Measurements from ENCODE around the gene VPS37C.
A peak's percentile ranks its signal among the peaks of the same experiment; 100 is the strongest.

The VPS37C gene

DNA sequence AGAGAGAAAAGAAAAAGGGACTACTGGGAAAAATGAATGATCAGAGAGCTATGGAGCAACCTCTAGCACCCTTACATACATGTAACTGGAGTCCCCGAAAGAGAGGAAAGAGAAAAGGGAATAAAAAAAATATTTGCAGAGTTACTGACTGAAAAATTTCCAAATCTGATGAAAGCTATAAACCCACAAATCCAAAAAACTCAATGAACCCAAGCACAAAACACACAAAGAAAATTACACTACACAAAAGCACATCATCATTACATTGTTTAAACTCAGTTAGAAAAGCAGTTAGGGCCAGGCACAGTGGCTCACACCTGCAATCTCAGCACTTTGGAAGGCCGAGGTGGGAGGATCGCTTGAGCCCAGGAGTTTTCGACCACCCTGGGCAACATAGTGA, 6.7 kb downstream of the VPS37C start:
- no peak for DNase-seq (ENCODE audit: low read depth)

DNA sequence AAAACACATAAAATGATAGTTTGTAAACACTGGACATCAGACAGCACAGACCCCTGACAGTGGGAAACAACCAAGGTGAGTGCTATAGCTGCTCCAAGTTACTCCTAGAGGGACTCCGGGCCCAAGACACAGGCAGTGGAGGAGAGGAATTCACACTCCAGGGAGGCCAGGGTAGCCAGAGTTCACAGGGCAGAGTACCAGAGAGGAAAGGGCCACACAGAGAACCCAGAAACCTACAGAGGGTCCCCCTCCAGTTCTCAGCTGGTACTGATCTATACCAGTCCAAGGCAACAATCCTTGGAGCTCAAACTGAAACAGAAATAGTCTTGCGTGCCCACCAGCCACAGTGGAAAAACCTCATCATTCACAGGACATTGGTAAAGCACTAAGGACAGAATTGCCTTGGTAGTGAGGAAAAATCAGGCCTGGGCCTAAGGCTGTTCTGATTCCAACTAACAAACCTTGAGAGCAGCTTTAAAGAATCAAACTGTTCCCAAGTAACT, 7.6 kb downstream of the VPS37C start:
- DNase-seq (ENCODE audit: low read depth): peak; percentile 56

DNA sequence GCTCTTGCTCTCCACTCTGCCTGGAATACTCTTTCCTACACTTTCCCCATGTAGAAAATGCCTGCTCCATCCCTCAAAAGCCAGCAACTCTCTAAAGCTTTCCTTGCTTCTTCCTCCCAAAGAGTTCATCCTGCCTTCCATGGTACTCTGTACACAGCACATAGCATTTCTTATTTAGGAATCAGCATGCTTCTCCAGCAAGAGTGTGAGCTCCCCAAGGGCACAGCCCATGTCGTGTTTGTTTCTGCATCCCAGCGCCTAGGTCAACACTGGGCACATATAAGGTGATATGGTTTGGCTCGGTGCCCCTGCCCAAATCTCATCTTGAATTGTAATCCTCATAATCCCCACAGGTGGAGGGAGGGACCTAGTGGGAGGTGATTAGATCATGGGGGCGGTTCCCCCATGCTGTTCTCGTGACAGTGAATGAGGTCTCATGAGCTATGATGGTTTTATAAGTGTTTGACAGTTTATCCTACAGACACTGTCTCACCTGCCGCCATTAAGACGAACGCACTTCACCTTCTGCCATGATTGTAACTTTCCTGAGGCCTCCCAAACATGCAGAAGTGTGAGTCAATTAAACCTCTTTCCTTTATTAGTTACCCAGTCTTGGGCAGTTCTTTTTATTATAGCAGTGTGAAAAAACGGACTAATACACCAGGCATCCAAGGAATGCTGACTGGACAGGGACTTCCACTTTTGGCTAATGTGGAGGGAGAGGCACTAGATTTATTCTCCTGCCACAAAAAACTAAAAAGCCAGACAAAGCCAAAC, 8.2 kb downstream of the VPS37C start:
- DNase-seq (ENCODE audit: low read depth): peak; percentile 56

DNA sequence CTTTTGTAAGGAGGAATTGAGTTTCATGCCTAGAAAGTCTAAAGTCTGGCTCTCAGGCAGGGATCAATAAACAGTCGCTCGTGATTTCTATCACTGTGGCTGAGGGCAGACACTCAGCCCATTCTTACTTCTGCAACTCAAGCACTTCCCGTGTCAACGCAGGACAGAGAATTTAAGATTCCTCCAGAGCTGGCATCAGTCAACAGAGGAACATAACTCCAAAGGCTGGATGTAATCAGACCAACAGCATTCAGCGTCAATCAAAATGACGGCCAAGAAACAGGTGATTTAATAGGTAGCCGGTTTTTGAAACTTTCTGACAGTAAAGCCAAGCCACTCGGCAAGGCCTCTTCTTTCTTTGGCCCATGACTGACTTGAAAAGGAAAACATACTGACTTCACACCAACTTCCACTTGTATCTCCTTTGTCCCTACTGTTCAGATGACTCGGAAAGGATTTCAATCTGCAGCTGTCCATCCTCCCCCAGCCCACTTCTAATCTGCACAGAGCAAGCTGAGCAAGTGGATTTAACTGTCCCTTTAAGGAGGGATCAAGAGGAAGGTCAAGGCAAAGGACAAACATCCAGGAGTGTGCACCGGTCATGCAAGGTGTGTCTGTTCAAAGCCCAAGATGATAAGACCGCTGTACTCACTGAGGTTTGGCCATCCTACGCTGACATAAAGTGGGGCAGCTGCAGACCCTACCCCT, 9.5 kb downstream of the VPS37C start:
- DNase-seq (ENCODE audit: low read depth): no peak

DNA sequence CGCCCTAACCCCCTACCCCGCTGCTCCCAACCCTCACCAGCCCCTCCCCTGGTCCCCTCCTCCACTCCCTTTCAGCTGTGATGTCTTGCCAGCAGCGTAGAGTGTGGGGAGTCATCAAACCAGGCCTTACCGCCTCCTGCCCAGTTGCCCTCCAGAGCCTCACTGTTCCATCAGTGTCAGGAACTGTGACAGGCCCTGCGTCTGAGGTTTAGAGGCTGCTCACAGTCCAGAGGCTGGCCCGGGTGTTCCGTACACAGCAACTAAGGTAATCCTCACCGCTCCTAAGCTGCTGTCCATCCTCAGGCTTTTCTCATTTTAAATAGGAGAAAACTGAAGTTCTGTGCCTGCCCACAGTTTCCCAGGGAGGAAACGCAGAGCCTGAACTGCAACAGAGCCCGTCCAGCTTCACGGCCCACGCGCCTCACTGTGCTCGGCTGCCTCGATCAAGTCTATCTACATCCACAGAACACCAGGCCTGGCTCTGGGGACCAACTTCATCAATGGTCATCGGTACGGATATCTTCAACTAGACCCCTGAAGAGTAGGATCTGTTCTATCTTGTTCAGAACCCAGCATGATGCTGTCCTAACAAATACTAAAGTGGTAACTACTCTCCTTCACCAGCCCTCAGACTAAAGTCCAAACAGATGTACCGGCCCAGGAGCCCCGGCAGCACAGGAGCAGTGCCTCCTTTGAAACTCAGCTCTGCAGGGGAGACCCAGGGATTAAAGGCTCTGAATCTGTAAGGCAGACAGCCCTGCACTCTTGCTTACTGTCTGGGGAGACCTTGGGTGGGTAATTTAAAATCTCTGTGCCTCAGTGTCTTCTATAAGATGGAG, 10.3 kb downstream of the VPS37C start:
- no peak for DNase-seq (ENCODE audit: low read depth)

DNA sequence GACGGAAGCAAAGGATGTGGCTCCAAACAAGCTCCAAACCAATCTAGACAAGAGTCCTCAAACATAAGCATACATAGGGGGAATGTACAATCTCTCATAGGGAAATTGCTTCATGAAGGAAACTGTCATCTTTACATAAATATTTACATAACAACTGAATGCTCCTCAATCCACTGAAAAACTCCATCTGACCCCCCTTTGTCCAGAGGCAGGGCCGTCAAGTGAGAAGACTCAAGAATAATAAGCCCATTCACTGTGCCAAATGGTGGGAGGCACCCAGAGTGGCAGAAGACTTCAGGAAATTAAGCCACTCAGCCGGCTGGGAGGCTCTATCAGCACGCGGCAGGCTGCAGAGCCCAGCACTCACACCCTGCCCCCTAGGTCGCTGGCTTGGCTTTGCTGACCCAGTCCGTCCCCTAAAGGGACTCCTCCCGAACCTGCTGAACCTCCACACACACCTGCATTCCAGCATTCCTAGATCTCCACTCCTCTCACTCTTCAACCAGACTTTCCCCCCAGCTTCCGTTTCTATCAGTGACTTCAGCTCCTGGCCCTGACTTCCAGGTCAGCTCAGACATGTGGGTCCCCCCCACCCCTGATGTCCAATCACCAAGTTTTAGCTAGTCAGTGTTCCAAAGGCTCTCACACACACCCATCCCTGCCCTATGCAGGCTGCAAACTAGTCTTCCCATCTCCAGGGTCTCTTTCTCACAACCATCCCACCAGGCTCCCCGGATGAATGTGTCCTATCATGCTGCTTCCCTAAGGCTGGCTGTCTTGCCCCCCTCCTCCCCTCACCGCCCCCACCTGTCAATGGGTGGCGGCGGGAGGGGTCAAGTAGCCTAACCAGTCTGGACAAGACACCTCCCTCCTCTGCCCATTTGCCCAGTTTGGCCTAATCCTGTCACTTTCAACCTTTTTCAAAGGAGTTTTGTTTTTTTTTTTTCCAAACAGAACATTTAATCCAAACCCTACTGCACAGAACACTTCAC, 11.3 kb downstream of the VPS37C start:
- DNase-seq (ENCODE audit: low read depth): peak; percentile 7

DNA sequence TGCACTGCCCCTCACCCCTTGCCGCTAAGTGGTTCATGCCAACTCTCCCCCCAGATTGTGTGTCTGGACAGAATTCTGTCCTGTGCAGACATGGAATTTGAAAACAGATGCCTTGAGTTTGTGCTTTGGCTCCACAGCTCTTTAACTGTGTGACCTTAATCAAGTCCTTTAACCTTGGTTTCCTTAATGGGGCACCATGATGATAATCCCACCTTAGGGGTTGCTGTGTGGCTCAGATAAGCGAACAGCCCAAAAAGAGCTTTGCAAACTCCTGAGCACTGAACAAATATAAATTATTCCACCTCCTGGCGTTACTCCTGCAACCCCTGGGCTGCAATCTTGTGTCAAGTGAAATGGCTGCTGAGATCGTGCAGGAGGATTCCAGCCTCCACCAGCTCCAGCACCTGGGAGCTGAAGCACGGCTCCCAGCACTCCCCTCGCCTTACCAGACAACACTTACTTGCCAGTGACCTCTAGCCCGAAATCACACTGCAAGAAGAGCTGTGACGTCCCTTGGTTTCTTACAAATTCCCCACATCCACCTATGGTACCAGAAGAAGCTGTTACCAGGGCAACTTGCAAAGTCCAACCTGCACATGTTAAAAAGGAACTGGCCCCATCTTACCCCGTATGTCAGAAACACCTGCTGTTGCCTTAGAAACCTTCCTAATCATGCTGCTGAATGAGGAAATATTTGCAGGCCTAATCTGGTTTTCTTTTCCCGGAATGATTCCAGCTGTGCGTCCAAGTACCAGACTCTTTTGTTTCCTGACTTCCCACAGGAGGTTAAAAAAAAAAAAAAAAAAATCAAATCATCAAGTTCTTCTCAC, 13.2 kb downstream of the VPS37C start:
- DNase-seq (ENCODE audit: low read depth): no peak

DNA sequence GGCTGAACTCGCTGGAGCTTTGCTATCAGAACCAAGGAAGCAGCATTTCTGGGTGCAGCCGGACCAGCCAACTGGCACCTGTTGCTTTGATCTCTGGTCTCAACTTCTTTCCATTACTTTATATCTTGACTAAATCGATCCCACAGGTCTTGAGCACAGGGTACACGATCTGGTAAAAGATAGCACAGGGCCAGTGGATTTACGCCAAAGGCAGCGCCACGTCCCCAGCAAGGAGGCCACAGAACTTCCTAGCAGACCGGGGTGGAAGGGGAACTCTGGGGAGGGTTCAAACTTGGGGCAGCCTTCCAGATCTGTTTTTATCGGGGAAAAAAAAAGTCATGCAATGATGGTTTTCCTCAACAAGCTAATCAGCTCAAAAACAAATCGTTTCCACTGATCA, 14.0 kb downstream of the VPS37C start:
- DNase-seq (ENCODE audit: low read depth): no peak

DNA sequence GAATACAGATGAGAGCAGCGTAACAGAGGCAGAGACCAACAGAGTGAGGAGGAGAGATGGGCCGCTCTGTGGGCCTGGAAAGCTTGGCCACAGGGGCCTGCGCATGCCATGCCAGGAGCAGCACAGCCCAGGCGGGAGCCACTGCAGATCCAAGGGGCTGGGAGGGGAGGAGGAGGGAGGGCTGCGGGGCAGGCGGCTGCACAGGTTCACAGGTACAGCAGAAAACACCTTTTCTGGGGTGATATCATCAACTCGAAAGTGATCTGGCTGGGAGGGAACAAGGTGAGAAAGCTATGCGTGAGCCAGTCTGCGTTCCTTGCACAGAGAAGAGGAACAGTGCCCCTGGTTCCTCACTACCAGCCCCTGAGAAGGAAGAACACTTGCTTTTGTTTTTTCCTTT, 14.8 kb downstream of the VPS37C start:
- no peak for DNase-seq (ENCODE audit: low read depth)

DNA sequence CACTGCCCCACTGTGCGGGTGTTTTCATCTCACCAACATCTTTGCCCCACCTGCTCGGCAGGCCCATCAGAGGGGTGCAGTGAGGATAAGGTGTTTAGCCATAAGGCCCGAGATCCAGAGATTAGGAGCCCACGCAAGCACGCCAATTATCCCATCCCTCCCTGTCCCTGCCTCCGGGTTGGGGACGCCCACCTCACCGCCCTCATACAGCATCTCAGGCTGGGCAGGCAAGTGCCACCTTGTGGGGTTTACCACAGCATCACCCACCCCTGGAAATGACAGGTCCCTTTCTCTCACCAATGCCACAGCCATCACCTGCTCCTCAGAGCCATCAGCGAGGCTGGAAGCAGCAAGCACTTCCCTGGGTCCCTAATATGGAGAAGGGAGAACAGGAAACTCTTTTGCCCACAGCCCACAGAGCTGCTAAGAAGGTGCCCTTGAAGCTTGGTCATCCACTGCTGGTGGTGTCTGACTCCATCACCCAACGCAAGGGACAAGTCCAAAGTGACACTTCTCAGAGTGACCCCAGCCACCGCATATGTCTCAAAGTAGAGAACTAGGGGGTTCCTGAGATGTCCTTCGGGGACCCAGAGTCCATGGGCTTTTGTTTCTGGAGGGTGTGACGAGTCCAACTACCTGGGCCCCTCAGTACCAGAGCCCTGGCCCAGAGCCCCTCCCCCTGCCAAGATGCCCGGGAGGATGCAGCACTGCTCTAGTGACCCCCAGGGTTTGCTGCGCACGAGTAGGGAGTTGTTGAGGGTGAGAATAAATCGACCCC, 15.8 kb downstream of the VPS37C start:
- no peak for DNase-seq (ENCODE audit: low read depth)

DNA sequence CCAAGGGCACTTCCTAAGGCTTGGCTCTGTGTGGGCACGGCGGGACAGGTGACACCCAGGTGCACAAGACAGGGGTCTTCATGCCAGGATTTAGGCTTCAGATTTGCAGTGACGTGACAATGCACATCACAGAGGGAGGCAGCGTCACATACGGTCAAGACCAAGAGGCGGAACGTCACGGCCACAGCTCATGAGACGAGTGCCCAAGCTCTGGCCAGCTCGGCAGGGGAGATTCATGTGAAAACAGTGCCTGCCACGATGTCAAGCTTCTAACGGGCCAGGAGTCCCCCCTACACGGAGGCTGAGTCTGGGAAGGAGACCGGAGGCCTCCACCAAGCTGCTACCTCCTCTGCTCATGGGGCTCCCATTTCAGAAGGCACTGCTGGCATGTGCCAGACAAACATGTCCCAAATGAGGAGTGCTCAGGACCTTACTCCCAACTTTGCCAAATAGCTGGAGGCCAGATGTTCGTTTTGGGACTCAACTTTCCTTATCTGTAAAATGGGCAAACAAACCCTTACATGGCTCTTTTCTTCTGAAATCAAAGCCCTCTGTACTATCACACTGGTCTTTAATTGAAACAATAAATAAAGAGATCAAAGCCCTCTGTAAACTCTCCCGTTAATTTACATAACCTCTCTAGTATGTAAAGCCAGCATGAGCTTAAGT, 16.6 kb downstream of the VPS37C start:
- DNase-seq (ENCODE audit: low read depth): no peak

DNA sequence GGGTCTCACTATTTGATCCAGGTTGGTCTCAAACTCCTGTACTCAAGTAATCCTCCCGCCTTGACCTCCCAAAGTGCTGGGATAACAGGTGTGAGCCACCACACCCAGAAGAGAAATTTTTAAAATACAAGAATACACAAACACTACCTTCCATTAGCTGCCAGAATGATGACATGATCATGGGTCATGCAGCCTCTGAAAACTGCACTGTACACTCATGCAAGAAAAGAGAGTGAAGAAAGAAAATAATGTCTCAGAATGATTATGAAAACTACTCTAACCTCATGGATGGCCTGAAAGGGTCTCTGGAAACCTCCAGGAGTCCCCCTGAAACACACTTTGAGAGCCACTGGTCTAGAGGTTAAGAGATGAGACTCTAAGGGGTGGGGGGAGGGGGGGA, 18.8 kb downstream of the VPS37C start:
- DNase-seq (ENCODE audit: low read depth): no peak

DNA sequence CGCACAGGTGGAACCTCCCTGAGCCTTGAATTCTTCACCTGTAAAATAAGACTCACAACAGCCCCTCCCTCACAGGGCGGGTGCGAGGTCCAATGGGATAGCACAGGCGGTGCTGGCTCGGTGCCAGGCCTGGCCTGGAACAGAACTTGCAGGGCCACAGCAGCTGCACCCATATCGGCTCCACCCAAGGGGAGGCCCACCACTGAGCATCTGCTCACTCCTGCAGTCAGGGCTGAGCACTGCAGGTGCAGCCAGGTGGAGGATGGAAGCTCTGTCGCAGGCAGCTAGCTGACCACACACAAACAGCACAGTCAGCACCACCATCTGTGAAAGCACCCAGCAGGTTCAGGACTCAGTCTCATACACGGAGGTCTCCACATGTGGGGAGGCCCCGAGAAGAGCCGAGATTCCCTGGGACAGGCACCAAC, 19.6 kb downstream of the VPS37C start:
- DNase-seq (ENCODE audit: low read depth): no peak

DNA sequence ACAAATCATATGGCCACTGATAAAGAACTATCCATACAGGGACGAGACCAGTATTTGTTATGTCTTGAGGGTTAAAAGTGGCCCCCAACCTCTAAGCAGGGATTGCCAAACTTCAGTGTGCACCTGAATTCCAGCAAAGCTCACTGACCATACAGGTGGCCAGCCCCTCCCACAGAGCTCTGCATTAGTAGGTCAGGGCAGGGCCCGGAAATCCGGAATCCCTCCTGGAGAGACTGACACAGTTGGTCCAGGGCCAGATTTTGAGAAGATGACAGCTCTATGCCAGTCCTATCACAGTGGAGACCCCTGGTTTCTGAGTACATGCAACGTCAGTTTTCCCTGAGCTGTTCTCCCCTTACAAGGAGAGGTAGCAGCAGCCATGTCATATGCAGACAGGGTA, 20.8 kb downstream of the VPS37C start:
- DNase-seq (ENCODE audit: low read depth): no peak

DNA sequence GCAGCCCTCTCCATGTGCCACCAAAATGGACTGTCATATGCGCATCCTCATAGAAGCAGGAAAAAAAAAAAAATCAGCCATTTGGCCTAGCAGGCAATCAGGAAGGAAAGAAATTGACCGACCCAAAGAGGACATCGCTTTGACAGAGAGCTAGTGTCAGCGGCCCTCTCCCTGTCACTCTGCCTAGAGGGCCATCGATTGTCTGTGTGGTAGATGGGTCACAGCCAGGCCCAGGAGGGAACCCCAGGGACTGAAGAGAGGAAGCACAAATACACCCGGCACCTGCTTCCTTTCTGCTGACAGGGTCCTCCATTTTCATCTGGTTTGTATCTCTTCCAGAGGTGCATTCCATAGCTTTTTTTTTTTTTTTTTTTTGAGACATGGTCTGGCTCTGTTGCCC, 21.8 kb downstream of the VPS37C start:
- no peak for DNase-seq (ENCODE audit: low read depth)

DNA sequence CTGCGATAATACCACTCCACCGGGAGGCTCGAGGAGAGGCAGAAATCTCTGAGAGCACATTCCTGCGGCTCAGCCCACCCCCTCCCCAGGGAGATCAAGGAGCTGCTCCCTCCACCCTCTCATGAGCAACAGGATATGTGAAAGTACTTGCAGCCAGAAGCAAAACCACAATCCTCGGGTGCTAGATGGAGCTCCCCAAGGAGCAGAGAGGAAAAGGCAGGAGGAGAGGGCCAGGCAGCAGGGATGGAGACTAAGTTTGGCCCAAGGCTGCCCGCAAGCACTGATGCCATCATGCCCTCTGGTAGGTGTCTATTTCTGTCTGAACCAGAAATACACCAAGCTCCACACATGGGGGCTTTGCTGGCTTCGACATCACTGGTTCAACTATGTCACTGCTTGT, 22.3 kb downstream of the VPS37C start:
- DNase-seq (ENCODE audit: low read depth): peak; percentile 28

DNA sequence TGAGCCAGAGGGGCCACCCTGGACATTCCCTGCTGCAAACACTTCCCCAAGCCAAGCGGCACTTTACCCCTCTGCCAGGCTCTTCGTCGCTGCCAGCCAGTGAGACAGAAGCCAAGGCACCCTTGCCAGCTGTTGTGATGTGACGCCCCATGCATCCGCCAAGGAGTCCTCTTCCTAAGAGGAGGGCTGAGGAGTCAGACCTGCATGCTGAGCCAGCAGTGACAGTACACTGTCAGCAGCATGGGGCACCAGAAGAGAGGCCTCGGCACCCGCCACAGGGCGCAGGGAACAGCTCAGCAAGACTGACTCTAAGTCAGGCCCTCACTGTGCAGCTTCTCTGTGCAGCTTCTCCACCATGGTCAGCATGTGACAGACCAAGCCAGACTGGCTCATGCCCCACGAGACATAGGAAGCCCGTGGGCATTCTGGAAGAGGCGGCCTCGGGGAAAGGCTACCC, 26.4 kb downstream of the VPS37C start:
- DNase-seq (ENCODE audit: low read depth): no peak

DNA sequence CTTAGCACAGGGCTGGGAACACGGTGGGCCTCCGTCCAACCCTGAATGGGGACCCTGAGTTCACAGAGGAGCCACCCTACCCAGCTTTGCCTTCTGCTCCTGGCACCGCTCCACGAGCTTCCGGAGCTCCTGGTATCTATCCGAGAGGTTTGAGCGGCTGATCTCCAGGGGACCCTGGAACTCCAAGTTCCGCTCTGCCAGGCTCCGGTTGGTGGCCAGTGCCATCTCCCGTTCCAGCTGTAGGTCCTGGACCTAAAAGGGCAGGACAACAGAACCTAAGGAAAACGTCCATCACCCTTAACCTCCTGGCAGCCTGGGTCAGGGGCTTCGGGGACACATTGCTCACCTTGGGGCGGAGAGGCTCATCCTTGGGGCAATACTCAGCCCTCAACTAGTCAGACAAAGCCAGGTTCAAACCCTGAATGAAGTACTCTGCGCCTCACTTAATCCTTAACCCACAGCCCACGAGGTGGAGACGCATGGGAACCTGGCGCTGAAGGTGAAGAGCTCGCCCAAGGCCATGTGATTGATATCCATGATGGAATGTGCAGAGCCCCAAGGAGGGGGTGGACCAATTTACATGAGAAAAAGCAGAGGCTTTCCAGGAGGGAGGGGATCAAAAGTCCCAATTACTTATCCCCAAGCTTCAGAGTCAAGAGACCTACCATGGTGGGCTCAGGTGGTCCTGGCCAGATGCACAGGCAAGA, 27.1 kb downstream of the VPS37C start:
- no peak for DNase-seq (ENCODE audit: low read depth)

Measured in fibroblast of gingiva (primary cell).